Neuronal stem cell (in vitro differentiated cells): ENCODE measurements around the gene MRPL37.

Source experiments
- DNase-seq: peaks from one replicate; pipeline ENCODE4 v3.0.0-alpha.2; 2013; ENCODE audit warnings: low spot score
- H2AFZ ChIP-seq: one replicate; pipeline ENCODE4 v1.6.1; 2013; ENCODE audit warnings: mild to moderate bottlenecking, low read length, inconsistent platforms
- H2AK5ac ChIP-seq: 2 replicates; pipeline ENCODE4 v1.6.1; 2013; ENCODE audit warnings: low read depth, mild to moderate bottlenecking, inconsistent platforms, low read length, moderate library complexity, mixed read lengths
- H2BK120ac ChIP-seq: 2 replicates; pipeline ENCODE4 v1.6.1; 2013; ENCODE audit warnings: low read depth, mild to moderate bottlenecking, inconsistent platforms, low read length, moderate library complexity, mixed read lengths
- H2BK12ac ChIP-seq: one replicate; pipeline ENCODE4 v1.6.1; 2013; ENCODE audit warnings: low read length, inconsistent platforms
- H2BK15ac ChIP-seq: 2 replicates; pipeline ENCODE4 v1.6.1; 2013; ENCODE audit warnings: mild to moderate bottlenecking, low read length, inconsistent platforms, mixed read lengths
- H2BK5ac ChIP-seq: one replicate; pipeline ENCODE4 v1.6.1; 2013; ENCODE audit warnings: inconsistent platforms, mild to moderate bottlenecking, low read length, moderate library complexity
- H3K14ac ChIP-seq: one replicate; pipeline ENCODE4 v1.6.1; 2013; ENCODE audit warnings: low read length, inconsistent platforms
- H3K18ac ChIP-seq: 2 replicates; pipeline ENCODE4 v1.6.1; 2013; ENCODE audit warnings: low read length, inconsistent platforms
- H3K23ac ChIP-seq: 2 replicates; pipeline ENCODE4 v1.6.1; 2013; ENCODE audit warnings: low read depth, mild to moderate bottlenecking, mixed read lengths, low read length, inconsistent platforms; ENCODE audit not compliant: poor library complexity
- H3K27ac ChIP-seq: replicated peaks from 3 replicates; pipeline ENCODE4 v1.5.1; 2013; ENCODE audit warnings: low read length, inconsistent platforms
- H3K27me3 ChIP-seq, 3 experiments: 2 replicates each; pipeline ENCODE4 v1.6.1; 2013; ENCODE audit warnings: low read length in 3 of 3, mild to moderate bottlenecking in 2 of 3, inconsistent platforms in 1 of 3, low read depth in 1 of 3, mixed read lengths in 1 of 3, moderate library complexity in 1 of 3; ENCODE audit not compliant: control insufficient read depth in 3 of 3, insufficient read depth in 3 of 3
- H3K36me3 ChIP-seq, 2 donors: replicated peaks in 1 of 2; 2 replicates each; pipeline ENCODE4 v1.6.1; 2013; ENCODE audit warnings: low read length in 2 of 2; ENCODE audit not compliant: control insufficient read depth in 2 of 2, insufficient read depth in 2 of 2
- H3K4ac ChIP-seq: 2 replicates; pipeline ENCODE4 v1.6.1; 2013; ENCODE audit warnings: inconsistent platforms, mild to moderate bottlenecking, low read length, moderate library complexity
- H3K4me1 ChIP-seq, 2 donors: 1 replicate in 1 of 2; 2 replicates in 1 of 2; pipeline ENCODE4 v1.6.1; 2013; ENCODE audit warnings: low read length in 2 of 2, low read depth in 1 of 2; ENCODE audit not compliant: control insufficient read depth in 2 of 2, insufficient read depth in 1 of 2
- H3K4me2 ChIP-seq: one replicate; pipeline ENCODE4 v1.6.1; 2013; ENCODE audit warnings: mild to moderate bottlenecking, low read length, inconsistent platforms; ENCODE audit not compliant: insufficient read depth, poor library complexity, severe bottlenecking
- H3K4me3 ChIP-seq, 2 donors: 2 replicates each; pipeline ENCODE4 v1.5.1; 2013; ENCODE audit warnings: low read length in 2 of 2, mild to moderate bottlenecking in 2 of 2, inconsistent platforms in 1 of 2, moderate library complexity in 1 of 2
- H3K79me1 ChIP-seq: one replicate; pipeline ENCODE4 v1.6.1; 2013; ENCODE audit warnings: low read depth, mild to moderate bottlenecking, inconsistent platforms, low read length, moderate library complexity
- H3K9ac ChIP-seq: one replicate; pipeline ENCODE4 v1.6.1; 2013; ENCODE audit warnings: mild to moderate bottlenecking, low read depth, low read length, inconsistent platforms; ENCODE audit not compliant: poor library complexity
- H3K9me3 ChIP-seq, 2 donors: replicated peaks in 1 of 2; 2 replicates each; pipeline versions ENCODE3 to v1.6.1; 2013; ENCODE audit warnings: low read length in 2 of 2, mild to moderate bottlenecking in 2 of 2, inconsistent platforms in 1 of 2, low read depth in 1 of 2, mixed read lengths in 1 of 2, moderate library complexity in 1 of 2; ENCODE audit not compliant: control insufficient read depth in 2 of 2, insufficient read depth in 1 of 2
- H4K8ac ChIP-seq: one replicate; pipeline ENCODE4 v1.6.1; 2013; ENCODE audit warnings: low read depth, mild to moderate bottlenecking, inconsistent platforms, low read length, moderate library complexity
- H4K91ac ChIP-seq: one replicate; pipeline ENCODE4 v1.6.1; 2013; ENCODE audit warnings: low read length, low read depth, mild to moderate bottlenecking, inconsistent platforms; ENCODE audit not compliant: poor library complexity
- WGBS, 2 donors: extraction: QIAGEN DNeasy Blood & Tissue Kit; methylation state at CpG; one replicate each; pipeline ENCODE4 v1.1.7; 2013; ENCODE audit warnings: missing lambda C conversion rate in 2 of 2, mixed read lengths in 1 of 2; ENCODE audit not compliant: insufficient read length in 2 of 2, insufficient replicate concordance in 1 of 2; ENCODE audit errors: extremely low coverage in 2 of 2; 5-methylcytosine and 5-hydroxymethylcytosine counted together

Gene MRPL37

GRCh38 chr1:54225378-54225777, 25.4 kb downstream of the MRPL37 start:
- H3K4me1 ChIP-seq, result peaks cover 11 to 20% of the 10 kb centered on the region in 2 donors
- H3K27me3 ChIP-seq, result no peaks in the 10 kb centered on the region
- no peak overlapping the region for H2BK120ac ChIP-seq
- H3K14ac ChIP-seq, result no peak overlapping the region
- H2BK12ac ChIP-seq, result no peak overlapping the region
- no peaks in the 10 kb centered on the region for H3K79me1 ChIP-seq
- no peak overlapping the region for H3K18ac ChIP-seq
- H3K36me3 ChIP-seq, result peaks cover 3 to 77% of the 10 kb centered on the region in 2 donors
- H3K4ac ChIP-seq, result no peak overlapping the region
- H3K9ac ChIP-seq, result no peak overlapping the region
- no peak overlapping the region for H3K27ac ChIP-seq
- DNase-seq, result no peak
- no peak overlapping the region for H3K23ac ChIP-seq
- H2BK15ac ChIP-seq, result no peak overlapping the region
- no peaks in the 10 kb centered on the region for H3K9me3 ChIP-seq
- WGBS, 2 donors, result 100% methylated on average over 2 of the region's 6 CpGs
- no peak overlapping the region for H3K4me3 ChIP-seq
- H3K4me2 ChIP-seq, result no peak overlapping the region
- H4K8ac ChIP-seq, result no peak overlapping the region
- no peak overlapping the region for H4K91ac ChIP-seq
- H2AFZ ChIP-seq, result no peak overlapping the region
- H2AK5ac ChIP-seq, result no peak overlapping the region
- no peak overlapping the region for H2BK5ac ChIP-seq

- no peak overlapping the region for H4K91ac ChIP-seq
- H2AK5ac ChIP-seq, result no peak overlapping the region
- H4K8ac ChIP-seq, result no peak overlapping the region
Observed at GRCh38 chr1:54225986-54226559, 26.1 kb downstream of the MRPL37 start.

GRCh38 chr1:54227091-54227602, 27.2 kb downstream of the MRPL37 start:
- Histone ChIP-seq H3K9me3 (no peaks in the 10 kb centered on the region), H4K8ac (no peak overlapping the region), H3K4me3 (no peak overlapping the region), H4K91ac (no peak overlapping the region), H3K79me1 (no peaks in the 10 kb centered on the region), H3K14ac (peak overlapping the region; percentile 40), H3K9ac (no peak overlapping the region), H2BK120ac (no peak overlapping the region), H2BK5ac (no peak overlapping the region), H3K18ac (peak overlapping the region; percentile 64), H2BK12ac (peak overlapping the region; percentile 26), H2BK15ac (no peak overlapping the region), H3K27me3 (no peaks in the 10 kb centered on the region), H2AFZ (no peak overlapping the region), H3K36me3 (peaks cover 1 to 78% of the 10 kb centered on the region in 2 donors), H3K4me1 (peaks cover 11 to 20% of the 10 kb centered on the region in 2 donors), H3K27ac (no peak overlapping the region), H2AK5ac (no peak overlapping the region), H3K4me2 (no peak overlapping the region), H3K4ac (no peak overlapping the region), H3K23ac (peak overlapping the region; percentile 39)
- DNase-seq, result no peak
- WGBS, 2 donors, result no CpG with 5 or more reads among the region's 8 CpGs

More at GRCh38 chr1:54225986-54226559, 26.1 kb downstream of the MRPL37 start:
- Histone ChIP-seq H2BK5ac (no peak overlapping the region), H3K79me1 (no peaks in the 10 kb centered on the region), H3K9ac (no peak overlapping the region), H3K27ac (no peak overlapping the region), H3K36me3 (peaks cover 3 to 78% of the 10 kb centered on the region in 2 donors), H2BK120ac (no peak overlapping the region), H3K14ac (no peak overlapping the region), H3K9me3 (no peaks in the 10 kb centered on the region), H2BK12ac (no peak overlapping the region), H2BK15ac (no peak overlapping the region), H3K18ac (peak overlapping the region; percentile 6), H3K4me2 (no peak overlapping the region), H3K4ac (no peak overlapping the region), H3K27me3 (no peaks in the 10 kb centered on the region), H3K23ac (peak overlapping the region; percentile 11), H2AFZ (no peak overlapping the region), H3K4me3 (no peak overlapping the region), H3K4me1 (peaks cover 11 to 20% of the 10 kb centered on the region in 2 donors)
- DNase-seq, result no peak
- WGBS, 2 donors, result no CpG with 5 or more reads among the region's 20 CpGs

- Histone ChIP-seq H2AFZ (no peak overlapping the region), H3K18ac (no peak overlapping the region), H3K23ac (no peak overlapping the region), H3K9ac (no peak overlapping the region), H4K91ac (no peak overlapping the region), H2AK5ac (no peak overlapping the region), H3K4ac (no peak overlapping the region), H3K9me3 (no peaks in the 10 kb centered on the region), H2BK15ac (no peak overlapping the region), H3K27me3 (no peaks in the 10 kb centered on the region), H3K36me3 (peaks cover 1 to 80% of the 10 kb centered on the region in 2 donors), H3K14ac (no peak overlapping the region), H3K79me1 (no peaks in the 10 kb centered on the region), H3K4me2 (no peak overlapping the region), H2BK12ac (no peak overlapping the region), H2BK120ac (no peak overlapping the region), H2BK5ac (no peak overlapping the region), H4K8ac (no peak overlapping the region), H3K4me3 (no peak overlapping the region), H3K27ac (no peak overlapping the region), H3K4me1 (peaks cover 11 to 20% of the 10 kb centered on the region in 2 donors)
- WGBS, 2 donors, result no CpG with 5 or more reads among the region's 17 CpGs
- DNase-seq, result no peak
Observed at GRCh38 chr1:54227891-54228310, 27.9 kb downstream of the MRPL37 start.
